DMS114 treated with DMSO at 0.1 percent for 48 hours (cell line): Measurements from ENCODE around the gene KLF16.
A peak's percentile ranks its signal among the peaks of the same experiment; 100 is the strongest.

Experiments used
- DNase-seq: peaks from one replicate; lab custom pipeline; 2025; ENCODE audit not compliant: unreplicated experiment; lab: John Stamatoyannopoulos, UW

Gene KLF16

DNA sequence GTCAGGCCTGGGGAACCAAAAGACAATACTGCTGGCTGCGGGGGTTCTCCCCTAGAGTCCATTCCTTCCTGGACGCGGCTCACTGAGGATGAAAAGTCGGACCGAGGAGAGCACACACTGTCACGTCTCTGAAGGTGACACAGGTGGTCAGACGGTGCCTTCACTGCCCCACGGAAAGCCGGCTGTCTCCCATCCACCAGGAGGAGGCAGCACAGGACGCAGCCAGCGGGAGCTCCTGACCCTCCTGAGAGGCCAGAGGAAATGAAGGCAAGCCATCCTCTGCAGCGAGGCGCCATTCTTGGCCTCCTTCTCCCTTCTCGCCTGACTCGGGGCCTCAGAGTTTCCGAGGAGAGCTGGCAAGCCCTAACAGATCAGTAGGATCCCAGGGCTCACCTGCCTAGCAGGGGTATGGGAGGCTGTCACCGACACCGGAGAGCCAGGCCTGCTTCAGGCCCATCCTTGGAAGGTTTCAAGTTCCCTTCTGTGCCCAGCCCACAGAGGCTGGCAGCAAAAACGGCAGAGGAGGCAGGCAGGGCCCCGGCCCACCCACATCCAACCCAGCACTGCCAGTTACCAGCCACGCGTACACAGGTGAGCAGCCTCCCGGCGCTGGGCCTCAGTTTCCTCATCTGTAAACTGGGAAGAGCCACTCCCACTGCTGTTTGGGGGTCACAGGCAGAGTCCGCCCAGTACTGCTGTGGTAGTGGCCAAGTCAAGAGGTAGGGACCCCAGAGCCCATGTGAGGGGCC is 19.6 kb downstream of the KLF16 start:
- no peak for DNase-seq

DNA sequence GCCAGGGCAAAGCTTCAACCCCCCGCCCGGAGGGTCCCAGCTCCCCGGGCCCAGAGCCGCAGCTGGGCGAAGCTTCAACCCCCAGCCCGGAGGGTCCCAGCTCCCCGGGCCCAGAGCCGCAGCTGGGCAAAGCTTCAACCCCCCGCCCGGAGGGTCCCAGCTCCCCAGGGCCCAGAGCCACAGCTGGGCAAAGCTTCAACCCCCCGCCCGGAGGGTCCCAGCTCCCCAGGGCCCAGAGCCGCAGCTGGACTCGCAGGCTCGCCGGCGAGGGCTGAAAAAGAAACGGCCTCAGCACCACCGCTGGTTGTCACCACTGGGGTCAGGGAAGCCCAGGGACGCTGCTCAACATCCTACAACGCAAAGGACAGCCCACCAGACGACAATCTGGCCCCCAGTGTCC is 20.3 kb downstream of the KLF16 start:
- no peak for DNase-seq

DNA sequence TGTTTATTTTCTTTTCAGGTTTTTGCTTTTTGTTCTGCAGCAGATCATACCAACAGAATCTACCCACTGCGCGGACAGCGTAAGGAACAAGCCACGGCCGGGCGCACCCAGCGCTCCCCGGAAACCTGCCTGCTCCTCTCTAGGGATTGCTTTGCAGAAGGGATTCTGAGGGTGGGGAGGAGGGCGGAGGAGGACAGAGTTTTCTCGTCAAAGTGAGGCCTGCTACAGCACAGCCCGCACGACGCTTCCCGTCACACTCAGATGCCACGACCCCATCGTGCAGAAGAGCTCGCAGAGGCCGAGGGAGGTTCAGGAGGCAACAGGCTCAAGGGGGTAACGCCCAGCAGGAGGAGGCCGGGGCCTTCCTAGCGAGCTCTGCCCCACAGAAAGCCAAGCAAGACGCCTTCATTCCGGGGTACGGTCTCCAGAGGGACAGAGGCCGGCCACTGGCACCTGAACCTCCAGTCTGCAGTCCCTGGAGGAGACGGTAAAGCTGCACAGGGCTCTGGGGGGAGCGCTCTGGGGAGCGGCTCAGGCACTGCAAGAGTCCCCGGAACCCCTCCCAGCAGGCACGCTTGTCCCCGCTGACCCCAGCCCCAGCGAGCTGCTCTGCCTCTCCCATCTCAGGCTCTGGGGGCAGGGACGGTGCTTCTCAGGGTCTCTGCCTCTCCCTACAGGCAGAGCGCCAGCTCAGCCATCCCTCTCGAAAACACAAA is 22.0 kb downstream of the KLF16 start:
- DNase-seq = no peak

DNA sequence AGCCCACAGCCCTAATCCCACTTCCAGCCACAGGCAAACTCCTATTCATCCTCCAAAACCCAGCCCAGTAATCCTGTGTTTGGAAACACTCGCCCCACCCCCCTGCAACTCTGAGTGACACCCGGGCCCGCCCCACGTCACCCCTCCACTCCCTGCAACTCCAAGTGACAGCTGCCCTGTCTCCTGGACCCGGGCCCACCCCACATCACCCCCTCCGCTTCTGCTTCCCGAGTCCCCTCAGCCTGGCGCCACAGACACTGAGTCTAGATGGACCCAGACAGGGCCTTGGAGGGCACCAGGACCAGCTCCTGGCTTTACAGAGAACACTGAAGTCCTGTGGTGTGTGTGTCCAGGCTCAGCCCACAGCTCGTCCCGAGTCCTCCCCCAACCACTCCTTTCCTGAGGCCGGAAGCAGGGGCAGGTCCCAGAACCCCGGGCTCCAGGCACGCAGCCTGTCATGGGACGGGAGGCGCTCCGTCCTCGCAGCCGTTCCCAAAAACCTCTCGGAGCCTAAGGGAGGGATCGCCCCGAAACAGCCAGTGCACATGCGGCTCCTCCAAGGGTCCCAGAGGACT is 22.8 kb downstream of the KLF16 start:
- no peak for DNase-seq

DNA sequence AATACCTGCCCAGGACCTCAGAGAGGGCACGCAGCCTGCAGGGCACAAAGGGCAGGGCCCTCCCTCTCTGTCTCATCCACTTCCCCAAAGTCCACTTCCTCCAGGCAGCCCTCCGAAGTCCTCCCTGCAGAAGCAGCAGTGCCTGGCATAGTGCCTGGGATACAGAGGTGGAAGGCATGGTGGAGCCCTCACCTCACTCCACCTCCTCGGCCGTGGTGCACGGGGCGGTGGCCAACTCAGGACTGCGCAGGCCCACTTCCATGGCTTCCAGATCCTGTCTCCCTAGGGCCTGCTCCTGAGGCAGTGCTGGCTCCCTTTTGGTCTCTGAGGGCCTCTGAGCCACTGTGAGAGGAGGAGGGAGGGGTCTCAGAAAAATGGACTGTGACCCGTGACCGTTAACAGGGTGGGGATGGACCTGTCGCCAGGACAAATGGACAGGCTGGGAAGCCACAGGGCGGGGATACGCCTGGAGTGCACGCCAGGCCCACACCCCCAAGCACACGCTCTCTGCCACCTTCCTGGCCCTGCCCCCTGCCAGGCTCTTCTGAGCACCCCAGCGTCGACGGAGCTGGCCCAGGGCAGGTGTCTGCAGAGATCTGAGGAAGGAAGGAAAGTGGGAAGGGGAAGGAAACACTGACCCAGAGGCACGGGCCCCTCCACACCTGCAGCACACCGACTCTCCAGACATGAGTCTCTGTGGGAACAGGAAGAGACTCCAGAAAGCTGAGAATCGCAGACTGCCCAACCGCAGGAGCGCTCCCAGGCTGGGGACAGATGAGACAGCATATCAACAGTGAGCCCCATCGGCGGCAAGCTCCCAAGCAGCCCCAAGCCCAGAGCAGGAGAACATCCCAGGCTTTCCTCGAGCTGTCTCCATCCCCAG is 23.5 kb downstream of the KLF16 start:
- no peak for DNase-seq

DNA sequence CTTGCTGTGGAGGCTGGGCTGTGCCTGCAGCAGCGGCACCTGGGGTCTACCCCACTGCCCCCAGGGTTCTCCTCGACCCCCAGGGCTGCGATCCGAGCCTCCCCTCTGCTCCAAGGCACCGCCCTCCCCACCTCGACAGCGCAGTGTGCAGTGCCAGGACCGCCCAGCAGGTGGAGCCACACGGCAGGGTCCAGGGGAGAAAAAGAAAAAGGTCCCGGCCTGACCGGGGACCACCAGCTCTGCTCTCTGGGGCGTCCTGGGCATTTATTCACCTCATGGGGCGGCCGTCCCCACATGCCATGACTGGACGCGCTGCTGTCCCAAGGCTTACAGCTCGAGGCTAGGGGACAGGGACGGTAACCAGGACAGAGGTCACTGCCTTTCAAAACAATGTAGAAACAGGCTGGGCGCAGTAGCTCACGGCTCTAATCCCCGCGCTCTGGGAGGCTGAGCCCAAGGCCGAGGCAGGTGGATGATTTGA is 25.7 kb downstream of the KLF16 start:
- DNase-seq = no peak

DNA sequence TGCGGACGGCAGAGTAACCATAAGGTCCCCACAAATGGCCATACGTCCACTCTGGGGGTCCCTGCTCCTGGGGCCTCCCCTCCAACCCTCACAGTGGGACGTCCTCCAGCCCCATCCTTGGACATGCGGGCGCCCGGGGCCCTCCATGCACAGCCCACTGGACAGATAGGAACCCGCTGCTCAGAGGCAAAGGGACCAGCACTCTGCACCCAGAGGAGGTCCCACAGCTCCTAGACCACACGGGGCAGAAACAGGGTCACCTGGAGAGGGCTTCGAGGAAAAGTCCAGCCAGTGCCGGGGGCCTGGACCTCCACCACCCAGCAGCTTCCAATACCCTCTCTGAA is 26.2 kb downstream of the KLF16 start:
- no peak for DNase-seq

DNA sequence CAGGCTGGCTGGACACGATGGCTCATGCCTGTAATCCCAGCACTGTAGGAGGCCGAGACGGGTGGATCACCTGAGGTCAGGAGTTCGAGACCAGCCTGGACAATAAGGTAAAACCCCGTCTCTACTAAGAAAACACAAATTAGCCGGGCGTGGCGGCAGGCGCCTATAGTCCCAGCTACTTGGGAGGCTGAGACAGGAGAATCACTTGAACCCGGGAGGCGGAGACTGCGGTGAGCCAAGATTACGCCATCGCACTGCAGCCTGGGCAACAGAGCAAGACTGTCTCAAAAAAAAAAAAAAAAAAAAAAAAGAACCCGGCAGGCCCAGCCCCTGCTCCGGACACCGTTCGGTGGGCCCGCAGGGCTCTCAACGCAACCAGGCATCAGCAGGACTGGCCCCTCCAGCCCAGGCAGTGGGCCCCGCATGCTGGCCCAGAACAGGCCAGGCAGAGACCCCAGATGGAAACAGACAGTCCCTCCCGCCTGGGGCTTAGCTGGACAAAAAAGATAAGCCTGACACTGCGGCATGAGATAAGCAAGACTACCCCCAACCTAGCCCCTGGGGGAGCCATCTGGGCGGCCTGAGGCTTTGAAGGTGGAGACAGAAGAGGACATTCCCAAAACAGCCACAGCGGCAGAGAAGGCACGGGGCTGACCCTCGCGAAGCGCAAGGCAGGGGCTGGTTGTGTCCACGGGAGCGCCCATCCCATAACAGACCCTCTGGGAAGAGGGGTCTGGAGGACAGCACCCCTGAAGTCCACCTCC is 26.7 kb downstream of the KLF16 start:
- no peak for DNase-seq

DNA sequence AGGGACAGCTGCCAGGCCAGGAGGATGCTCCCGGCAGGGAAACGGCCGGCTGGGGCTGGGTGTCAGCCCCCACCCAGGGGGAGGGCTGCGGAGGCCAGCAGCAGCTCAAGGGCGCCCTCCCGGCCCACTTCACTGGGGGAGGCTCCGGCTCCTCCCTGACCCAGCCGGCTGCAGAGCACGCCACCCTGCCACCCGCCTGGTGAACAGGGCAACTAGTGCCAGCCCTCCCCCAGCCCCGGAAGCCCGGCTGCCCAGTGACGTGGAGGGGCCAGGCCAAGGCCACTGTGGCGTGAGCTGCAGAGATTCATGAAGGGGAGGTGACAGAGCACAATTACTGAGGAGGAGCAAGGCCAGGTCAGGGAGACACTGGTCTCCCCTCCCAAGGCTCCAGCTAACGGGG is 29.8 kb downstream of the KLF16 start:
- DNase-seq = no peak

DNA sequence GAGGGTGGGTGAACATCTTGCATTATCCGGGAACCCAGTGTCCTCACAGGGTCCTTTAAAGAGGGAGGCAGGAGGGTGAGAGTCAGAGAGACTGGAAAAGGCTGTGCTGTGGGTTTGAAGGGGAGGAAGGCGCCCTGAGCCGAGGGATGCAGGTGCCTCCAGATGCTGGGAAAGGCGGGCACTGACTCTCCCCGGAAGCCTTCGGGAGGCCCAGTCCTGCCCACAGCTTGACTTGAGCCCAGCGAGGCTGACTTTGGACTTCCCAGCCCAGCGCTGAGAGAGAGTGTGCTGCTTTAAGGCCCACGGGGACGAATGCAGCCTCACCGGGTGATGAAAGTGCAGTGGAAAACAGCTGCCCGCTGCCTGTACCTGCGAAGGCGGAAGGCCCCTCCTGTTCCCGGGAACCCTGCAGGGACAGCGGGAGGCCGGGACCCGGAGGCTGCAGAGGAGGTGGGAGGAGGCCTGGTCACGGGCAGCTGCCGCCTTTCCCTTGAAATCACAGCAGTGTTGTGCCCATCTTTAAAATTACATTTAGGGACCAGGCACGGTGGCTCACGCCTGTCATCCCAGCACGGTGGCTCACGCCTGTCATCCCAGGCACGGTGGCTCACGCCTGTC is 31.2 kb downstream of the KLF16 start:
- no peak for DNase-seq

DNA sequence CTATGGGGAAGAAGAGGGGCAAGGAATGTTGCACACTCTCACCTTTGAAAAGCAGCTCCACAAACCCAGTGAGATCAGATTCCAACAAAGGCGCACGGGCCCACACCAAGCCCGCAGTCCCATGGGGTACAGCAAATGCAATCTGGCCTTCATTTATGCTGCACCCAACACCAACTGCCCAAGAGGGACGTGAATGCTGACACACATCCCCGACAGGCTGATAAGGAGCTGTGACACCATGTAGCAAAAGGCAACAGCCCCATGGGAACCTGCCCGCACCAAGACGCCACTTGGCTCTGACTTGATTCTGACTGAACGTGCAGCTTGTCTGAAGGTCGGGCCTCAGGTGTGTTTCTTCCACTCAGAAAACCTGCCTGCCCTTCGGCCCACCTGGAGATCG is 32.4 kb downstream of the KLF16 start:
- no peak for DNase-seq

DNA sequence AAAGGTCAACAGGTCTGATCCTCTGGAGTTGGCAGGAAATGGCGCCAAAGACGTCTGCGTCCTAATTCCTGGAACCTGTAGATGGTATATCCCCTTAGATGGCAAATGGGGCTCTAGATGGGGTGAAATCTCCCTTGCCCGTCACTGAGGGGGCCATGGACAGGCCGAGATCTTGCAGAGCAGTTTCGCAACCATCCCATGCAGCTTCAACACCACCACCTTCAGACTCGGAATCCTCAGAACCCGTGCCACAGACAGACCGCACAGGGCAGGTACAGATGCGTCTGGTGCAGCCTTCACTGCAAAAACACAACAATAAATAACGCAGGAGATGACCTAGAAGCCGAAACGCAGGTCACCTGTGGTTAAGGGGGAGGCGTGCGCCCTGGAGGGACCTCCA is 32.8 kb downstream of the KLF16 start:
- DNase-seq = no peak

DNA sequence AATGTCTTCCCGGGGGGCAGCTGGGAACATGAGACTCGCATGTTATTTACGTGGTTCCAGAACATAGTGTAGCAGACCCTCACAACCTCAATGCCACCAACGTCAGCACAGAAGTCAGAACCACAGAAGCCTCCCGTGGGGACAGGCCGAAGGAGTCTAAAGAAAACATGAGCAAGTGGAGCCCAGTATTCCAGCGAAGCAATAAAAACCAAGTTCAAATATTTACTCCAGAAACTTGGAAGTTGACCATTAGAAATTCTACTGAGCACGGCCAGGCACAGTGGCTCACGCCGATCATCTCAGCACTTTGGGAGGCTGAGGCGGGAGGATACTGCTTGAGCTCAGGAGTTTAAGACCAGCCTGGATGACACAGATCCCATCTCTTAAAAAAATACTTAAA is 33.4 kb downstream of the KLF16 start:
- DNase-seq = no peak

DNA sequence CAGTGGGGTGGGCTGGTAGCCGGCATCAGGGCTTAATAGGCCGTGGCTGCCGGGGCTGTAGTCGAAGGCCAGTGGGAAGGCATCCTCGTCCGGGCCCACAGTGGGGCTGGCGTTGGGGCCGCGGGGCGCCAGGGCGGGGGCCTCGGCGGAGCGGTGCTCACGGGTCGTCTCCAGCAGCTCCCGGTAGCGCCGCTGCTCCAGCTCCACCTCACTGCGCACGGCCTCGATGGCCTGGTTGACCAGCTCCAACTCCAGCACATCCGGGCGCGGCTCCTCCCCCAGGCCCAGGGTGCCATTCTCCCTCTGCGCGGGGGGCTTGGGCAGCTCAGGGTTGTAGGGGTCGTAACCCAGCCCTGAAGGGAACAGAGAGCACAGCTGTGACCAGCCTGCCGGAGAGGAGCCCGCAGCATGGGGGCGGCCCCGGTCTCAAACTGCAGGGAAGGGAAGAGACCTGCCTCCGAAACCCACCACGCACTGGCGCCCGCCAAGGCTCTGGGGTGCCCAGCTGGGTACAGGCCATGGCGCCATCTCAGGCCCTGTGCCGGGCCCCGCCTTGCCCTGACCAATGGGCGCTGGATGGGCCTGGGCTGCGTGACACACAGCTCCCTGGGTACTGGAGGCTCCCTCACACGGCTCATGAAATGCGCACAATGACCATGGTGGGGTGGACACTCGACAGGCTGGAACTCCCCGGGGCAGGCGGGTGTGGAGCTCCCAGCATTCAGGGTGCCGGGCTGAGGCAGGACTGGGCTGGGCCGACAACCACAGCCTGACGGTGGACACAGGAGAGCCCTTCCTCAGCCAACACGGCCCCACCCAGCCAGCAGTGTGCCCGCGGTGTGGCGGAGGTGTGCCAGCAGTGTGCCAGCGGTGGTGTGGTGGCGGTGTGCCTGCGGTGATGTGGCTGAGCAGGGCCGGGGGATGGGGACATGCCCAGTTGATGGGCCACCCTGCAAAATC is 34.8 kb downstream of the KLF16 start:
- DNase-seq = no peak

DNA sequence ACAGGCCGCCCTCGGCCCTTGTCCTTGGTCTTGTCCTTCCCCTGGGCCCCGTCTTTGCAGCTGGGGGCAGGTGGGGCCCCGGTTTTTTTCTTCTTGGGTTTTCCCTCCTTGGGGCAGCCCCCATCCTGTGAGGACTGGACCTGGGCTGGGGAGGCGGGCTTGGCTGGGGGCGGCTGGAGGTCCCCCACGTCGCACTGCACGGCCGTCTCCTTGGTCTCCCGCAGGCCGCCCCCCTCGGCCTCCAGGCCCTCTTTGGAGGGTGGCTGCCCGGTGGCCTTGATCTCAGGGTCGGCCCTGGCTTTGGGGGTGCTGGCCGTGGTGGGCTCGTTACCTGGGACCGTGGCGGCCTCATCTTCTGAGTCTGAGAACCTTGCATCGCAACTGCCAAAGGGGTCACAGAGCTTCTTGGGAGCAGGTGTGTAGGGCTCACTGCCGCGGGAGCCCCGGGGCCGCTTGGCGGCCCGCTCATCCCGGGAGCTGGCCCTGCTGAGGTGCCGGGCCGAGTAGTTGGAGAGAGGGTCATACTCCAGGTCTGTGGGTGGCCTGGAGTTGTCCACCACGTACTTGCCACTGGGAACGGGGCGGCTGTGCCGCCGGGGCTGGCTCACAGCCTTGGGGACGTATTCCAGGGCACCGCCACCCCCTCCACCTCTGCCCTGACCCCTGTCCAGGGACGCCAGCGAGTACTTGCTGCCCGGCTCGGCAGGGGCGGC is 35.7 kb downstream of the KLF16 start:
- DNase-seq = no peak

DNA sequence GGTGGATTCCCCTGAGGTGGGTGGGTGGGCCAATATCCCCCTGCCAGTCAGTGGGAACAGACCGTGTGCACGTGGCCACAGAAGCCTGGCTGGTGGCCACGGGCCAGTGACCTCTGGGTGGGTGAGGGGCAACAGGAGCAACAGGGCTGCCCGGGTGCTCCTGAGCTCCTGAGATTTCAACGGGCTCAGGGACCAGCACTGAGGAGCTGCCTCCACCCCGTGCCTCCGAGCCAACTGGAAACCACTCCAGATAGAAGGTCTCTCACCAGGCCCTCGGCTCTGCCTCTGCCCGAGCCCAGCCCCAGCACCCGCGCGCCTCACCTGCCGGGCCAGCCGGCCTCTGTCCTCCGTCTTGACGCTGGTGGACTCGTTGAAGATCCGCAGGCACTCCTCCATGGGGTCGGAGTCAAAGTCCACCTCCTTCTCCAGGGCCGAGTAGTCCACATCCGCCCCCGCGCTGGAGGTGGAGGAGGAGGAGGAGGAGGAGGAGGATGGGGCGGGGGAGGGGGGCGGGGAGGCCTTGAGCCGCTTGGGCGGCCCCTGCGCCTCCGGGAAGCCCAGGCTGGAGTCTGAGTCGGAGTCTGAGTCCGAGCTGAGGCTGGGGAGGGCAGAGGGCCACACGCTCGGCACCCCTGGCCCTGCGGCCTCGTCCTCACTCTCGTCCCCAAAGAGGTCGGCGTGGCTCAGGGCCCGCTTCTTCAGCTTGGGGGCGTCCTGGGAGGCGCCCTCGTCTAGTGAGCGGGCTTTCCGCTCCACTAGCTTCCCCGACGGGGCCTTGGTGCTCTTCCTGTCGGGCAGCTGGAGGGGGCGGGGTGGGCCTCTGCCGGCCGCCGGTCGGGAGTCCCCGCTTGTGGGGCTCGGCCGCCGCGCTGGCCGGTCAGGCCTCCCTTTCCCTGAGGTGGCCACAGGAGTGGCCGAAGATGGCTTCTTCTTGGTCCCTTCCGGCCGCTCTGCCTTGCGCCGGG is 36.5 kb downstream of the KLF16 start:
- DNase-seq = no peak

DNA sequence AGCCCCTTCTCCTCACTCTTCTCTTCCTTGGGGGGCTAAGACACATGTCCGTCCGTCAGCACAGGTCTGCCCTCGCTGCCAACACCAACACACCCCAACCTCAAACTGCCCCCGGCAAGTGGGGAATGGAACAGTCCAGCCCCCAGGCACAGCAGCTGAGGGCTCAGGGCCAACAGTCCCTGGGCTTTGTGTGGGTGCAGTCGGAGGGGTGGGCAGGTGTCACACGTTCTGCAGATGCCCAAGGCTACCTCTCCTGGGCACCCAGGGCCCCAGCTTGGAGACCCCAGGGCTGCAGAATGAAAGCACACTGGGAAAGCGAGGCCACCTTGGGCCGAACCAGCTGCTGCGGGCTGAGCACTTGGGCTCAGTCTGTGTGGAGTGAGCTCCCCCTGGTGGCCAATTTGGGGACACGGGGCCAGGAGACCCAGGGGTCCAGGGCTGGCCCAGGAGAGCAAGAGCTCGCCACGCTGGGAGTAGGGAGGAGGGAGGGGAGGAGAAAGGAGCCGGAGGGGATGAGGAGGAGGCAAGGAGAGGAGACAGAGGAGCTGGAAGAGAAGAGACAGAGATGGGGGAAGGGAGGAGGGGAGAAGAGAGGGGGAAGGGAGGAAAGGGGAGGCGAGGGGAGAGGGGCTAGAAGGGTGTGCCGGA is 37.3 kb downstream of the KLF16 start:
- peak; percentile 18 for DNase-seq
